ENCODE results near the gene ACO2. TPM values are rescaled to one million over a fixed set of nuclear protein-coding genes. Genes with fewer than 3 reads are reported as not detected.

ACO2 gene
- total RNA-seq, 2 experiments from 2014 or later: 61.5 to 107 TPM

- intact Hi-C loops (cut with micrococcal nuclease; ENCODE audit: unreplicated experiment): loop anchor here (2.0 to 10.0 kb wide), 5 partner anchors 23 to 1169 kb away; partner anchors contain the start of genes ACO2, EP300, PHF5A and POLDIP3
- TF ChIP-seq CTCF (conservative IDR thresholded peaks at IDR 0.05; ENCODE audit: low read length) (0 out of 2 replicates have a peak, but pooled peaks have one; percentile 31), EZH2phosphoT487 (IDR thresholded peaks at IDR 0.05; ENCODE audit: borderline replicate concordance, low read depth, low read length) (no peak)
- ChIA-PET POLR2A (interaction anchor here (0.5 to 2.2 kb wide), 5 partner anchors 20 to 65 kb away, joined by 3 to 6 read pairs (median 6); partner anchors contain the start of genes ACO2, PHF5A and TEF), CTCF (ENCODE audit: unreplicated experiment) (interaction anchor here (0.9 kb wide), 1 partner anchor 9 kb away, joined by 3 read pairs; no protein-coding TSS in a partner anchor)
- no TSS peak for BruUV-seq (replicated peaks)
- H3K9me2 ChIP-seq (ENCODE audit: insufficient read depth, low read length): no peaks in the 10 kb centered on the region
- peak overlapping the region; percentile 85 for H3K27ac ChIP-seq (ENCODE audit: low read depth, low read length, poor library complexity, severe bottlenecking)
- peaks cover 47% of the 10 kb centered on the region for H3K79me2 ChIP-seq (ENCODE audit: insufficient read depth, low read depth, low read length)
- H3K4me2 ChIP-seq (ENCODE audit: low read length): peak overlapping the region; percentile 98
- DNase-seq (ENCODE audit: low spot score): no peak
- H3K36me3 ChIP-seq (ENCODE audit: insufficient read depth, low read length): peaks cover 17% of the 10 kb centered on the region; the same call in 1 of the 2 replicates
- H2AFZ ChIP-seq (ENCODE audit: low read length): no peak overlapping the region; the same call in 1 of the 2 replicates
- no peaks in the 10 kb centered on the region for H3K9me3 ChIP-seq (ENCODE audit: low read length)
- H3K4me3 ChIP-seq (ENCODE audit: low read depth, low read length, poor library complexity, severe bottlenecking): peak overlapping the region; percentile 83
- H3K4me1 ChIP-seq (ENCODE audit: insufficient read depth, low read length, poor library complexity, severe bottlenecking): peaks cover 14% of the 10 kb centered on the region
- no peaks in the 10 kb centered on the region for H4K20me1 ChIP-seq (ENCODE audit: insufficient read depth, low read length)
These were observed 22.8 kb upstream of the ACO2 start for GRCh38 chr22:41446057-41446501.

GRCh38 chr22:41446639-41447434, 22.1 kb upstream of the ACO2 start, which contains the start of gene TOB2:
Gene TOB2 (minus strand): TSS chr22:41446801. CDS start chr22:41437345, 9,456 bp downstream.
- Histone ChIP-seq H4K20me1 (ENCODE audit: insufficient read depth, low read length) (no peaks in the 10 kb centered on the region), H3K9me2 (ENCODE audit: insufficient read depth, low read length) (no peaks in the 10 kb centered on the region), H3K9me3 (ENCODE audit: low read length) (no peaks in the 10 kb centered on the region), H3K4me1 (ENCODE audit: insufficient read depth, low read length, poor library complexity, severe bottlenecking) (peaks cover 14% of the 10 kb centered on the region), H3K36me3 (ENCODE audit: insufficient read depth, low read length) (peaks cover 14% of the 10 kb centered on the region; the same call in 1 of the 2 replicates), H3K4me2 (ENCODE audit: low read length) (peak within 1 kb of the TSS; percentile 98), H3K4me3 (ENCODE audit: low read depth, low read length, poor library complexity, severe bottlenecking) (peak within 1 kb of the TSS; percentile 83), H3K79me2 (ENCODE audit: insufficient read depth, low read depth, low read length) (peaks cover 43% of the 10 kb centered on the region), H2AFZ (ENCODE audit: low read length) (peak within 1 kb of the TSS; percentile 3), H3K27ac (ENCODE audit: low read depth, low read length, poor library complexity, severe bottlenecking) (peak within 1 kb of the TSS; percentile 85)
- no peak for TF ChIP-seq EZH2phosphoT487 (IDR thresholded peaks at IDR 0.05; ENCODE audit: borderline replicate concordance, low read depth, low read length)
- intact Hi-C loops (cut with micrococcal nuclease; ENCODE audit: unreplicated experiment): loop anchor here (2.0 to 10.0 kb wide), 5 partner anchors 22 to 1168 kb away; partner anchors contain the start of genes ACO2, EP300, PHF5A and POLDIP3
- TSS peak; percentile 76 for BruUV-seq (replicated peaks)
- ChIA-PET POLR2A (interaction anchor here (0.6 to 2.2 kb wide), 4 partner anchors 22 to 65 kb away, joined by 3 to 6 read pairs (median 4); partner anchors contain the start of genes ACO2, PHF5A and TEF), CTCF (ENCODE audit: unreplicated experiment) (interaction anchor here (0.9 kb wide), 1 partner anchor 9 kb away, joined by 3 read pairs; no protein-coding TSS in a partner anchor)
- DNase-seq (ENCODE audit: low spot score): peak; percentile 98

All from OCI-LY7 (cell line).